Smooth muscle cell (in vitro differentiated cells): ENCODE measurements around the gene ASB18. TPM values are rescaled to one million over a fixed set of nuclear protein-coding genes. Genes with fewer than 3 reads are reported as not detected.

Experiments
- DNase-seq: peaks from one replicate; lab custom pipeline; 2025; ENCODE audit not compliant: unreplicated experiment; lab: John Stamatoyannopoulos, UW
- H2AFZ ChIP-seq: fragments of 200-600 bp; sonication (generic); 2 replicates; pipeline ENCODE4 v1.6.0; 2016; ENCODE audit warnings: antibody characterized with exemption, low read depth, mild to moderate bottlenecking
- H3F3A ChIP-seq: fragments of 200-600 bp; sonication (generic); 2 replicates; pipeline ENCODE4 v1.6.0; 2017; ENCODE audit warnings: antibody characterized with exemption, low read depth
- H3K27ac ChIP-seq: fragments of 200-600 bp; sonication (generic); 2 replicates; pipeline ENCODE4 v1.5.1; 2016; ENCODE audit warnings: low read depth, mild to moderate bottlenecking
- H3K27me3 ChIP-seq: fragments of 200-600 bp; sonication (generic); 2 replicates; pipeline ENCODE4 v1.6.1; 2016; ENCODE audit warnings: low read depth, mild to moderate bottlenecking
- H3K36me3 ChIP-seq: fragments of 200-600 bp; sonication (generic); 2 replicates; pipeline ENCODE4 v1.5.1; 2016; ENCODE audit warnings: low read depth
- H3K4me1 ChIP-seq: fragments of 200-600 bp; sonication (generic); 2 replicates; pipeline ENCODE4 v1.5.1; 2016; ENCODE audit warnings: low read depth
- H3K4me2 ChIP-seq: fragments of 200-600 bp; sonication (generic); 2 replicates; pipeline ENCODE4 v1.6.0; 2016; ENCODE audit warnings: mild to moderate bottlenecking
- H3K4me3 ChIP-seq: fragments of 200-600 bp; sonication (generic); 2 replicates; pipeline ENCODE4 v1.5.1; 2016; ENCODE audit warnings: mild to moderate bottlenecking
- H3K79me2 ChIP-seq: fragments of 200-600 bp; sonication (generic); 2 replicates; pipeline ENCODE4 v1.6.0; 2016; ENCODE audit warnings: low read depth, mild to moderate bottlenecking
- H3K9ac ChIP-seq: fragments of 200-600 bp; sonication (generic); 2 replicates; pipeline ENCODE4 v1.6.0; 2016; ENCODE audit warnings: low read depth
- H3K9me3 ChIP-seq: fragments of 200-600 bp; sonication (generic); replicated peaks from 2 replicates; pipeline ENCODE4 v1.5.1; 2016; ENCODE audit warnings: low read depth
- H4K20me1 ChIP-seq: fragments of 200-600 bp; sonication (generic); 2 replicates; pipeline ENCODE4 v1.6.0; 2016; ENCODE audit warnings: low read depth
- CTCF ChIP-seq: fragments of 200-600 bp; sonication (generic); IDR thresholded peaks from 2 replicates; pipeline ENCODE4 v1.5.1; 2017; ENCODE audit warnings: borderline replicate concordance, mild to moderate bottlenecking, antibody characterized with exemption; ENCODE audit not compliant: insufficient read depth, poor library complexity, severe bottlenecking
- WGBS: methylation state at CpG from one replicate; pipeline ENCODE4 v1.1.7; 2016; ENCODE audit warnings: low lambda C conversion rate; 5-methylcytosine and 5-hydroxymethylcytosine counted together
- polyA plus RNA-seq: library from polyadenylated mRNA; unstranded; fragments of >200 nt; fragmentation: Nextera tagmentation; extraction: Ambion mirVana; gene quantifications from 2 replicates; pipeline ENCODE4 v1.2.1, GENCODE V29; 2016
- total RNA-seq: library from RNA; depleted of rRNA; stranded (reverse); fragments of >200 nt; gene quantifications from 2 replicates; pipeline ENCODE4 v1.2.3, GENCODE V29; 2014

ASB18 gene
- total and polyA plus RNA-seq, 2 experiments from 2014 or later = 0.05 TPM; not detected in 1

- no peak overlapping the region for H3K4me2 ChIP-seq
- no peak for DNase-seq
- no peak overlapping the region for H3K4me3 ChIP-seq
- H3K36me3 ChIP-seq = no peaks in the 10 kb centered on the region
- H3K9ac ChIP-seq = no peak overlapping the region
- no peak overlapping the region for H2AFZ ChIP-seq
- TF ChIP-seq CTCF = no peak
- 90% methylated on average over 6 of the region's 6 CpGs for WGBS
- H4K20me1 ChIP-seq = no peaks in the 10 kb centered on the region
- H3K79me2 ChIP-seq = no peaks in the 10 kb centered on the region
- no peaks in the 10 kb centered on the region for H3K4me1 ChIP-seq
- no peaks in the 10 kb centered on the region for H3F3A ChIP-seq
- no peaks in the 10 kb centered on the region for H3K9me3 ChIP-seq
- no peaks in the 10 kb centered on the region for H3K27me3 ChIP-seq
- no peak overlapping the region for H3K27ac ChIP-seq
These were observed 41.9 kb upstream of the ASB18 start for GRCh38 chr2:236305964-236306605.

GRCh38 chr2:236305531-236305930 lies 41.3 kb upstream of the ASB18 start:
- Histone ChIP-seq H3K4me3 (no peak overlapping the region), H4K20me1 (no peaks in the 10 kb centered on the region), H3K9ac (no peak overlapping the region), H3K4me1 (no peaks in the 10 kb centered on the region), H3K27ac (no peak overlapping the region), H3K36me3 (no peaks in the 10 kb centered on the region), H3K79me2 (no peaks in the 10 kb centered on the region), H2AFZ (no peak overlapping the region), H3K27me3 (no peaks in the 10 kb centered on the region), H3F3A (no peaks in the 10 kb centered on the region), H3K4me2 (no peak overlapping the region), H3K9me3 (no peaks in the 10 kb centered on the region)
- TF ChIP-seq CTCF = no peak
- DNase-seq = no peak
- WGBS = 94% methylated on average over 10 of the region's 10 CpGs

GRCh38 chr2:236303935-236304334 lies 39.7 kb upstream of the ASB18 start:
- Histone ChIP-seq H3K9ac (no peak overlapping the region), H3K27me3 (no peaks in the 10 kb centered on the region), H3K9me3 (no peaks in the 10 kb centered on the region), H3K27ac (no peak overlapping the region), H3K4me1 (no peaks in the 10 kb centered on the region), H2AFZ (no peak overlapping the region), H3K4me2 (no peak overlapping the region), H3F3A (no peaks in the 10 kb centered on the region), H3K4me3 (no peak overlapping the region), H3K79me2 (no peaks in the 10 kb centered on the region), H4K20me1 (no peaks in the 10 kb centered on the region), H3K36me3 (no peaks in the 10 kb centered on the region)
- WGBS = 98% methylated on average over 2 of the region's 2 CpGs
- no peak for TF ChIP-seq CTCF
- no peak for DNase-seq

GRCh38 chr2:236302555-236302954 lies 38.3 kb upstream of the ASB18 start:
- DNase-seq = no peak
- Histone ChIP-seq H3K4me1 (no peaks in the 10 kb centered on the region), H3K36me3 (no peaks in the 10 kb centered on the region), H3K27me3 (no peaks in the 10 kb centered on the region), H3K9me3 (no peaks in the 10 kb centered on the region), H3F3A (no peaks in the 10 kb centered on the region), H3K79me2 (no peaks in the 10 kb centered on the region), H2AFZ (no peak overlapping the region), H3K4me3 (no peak overlapping the region), H3K4me2 (no peak overlapping the region), H3K9ac (no peak overlapping the region), H3K27ac (no peak overlapping the region), H4K20me1 (no peaks in the 10 kb centered on the region)
- 92% methylated on average over 6 of the region's 6 CpGs for WGBS
- no peak for TF ChIP-seq CTCF
